Upper lobe of right lung (tissue), 1 donor: ENCODE measurements around the gene LMTK2. TPM values are rescaled to one million over a fixed set of nuclear protein-coding genes. Genes with fewer than 3 reads are reported as not detected.
A peak's percentile ranks its signal among the peaks of the same experiment; 100 is the strongest.

Experiments used
- ATAC-seq: fragments of 200-7000 bp; cut with Tn5 transposase; one replicate; pipeline ENCODE4 v1.9.1; 2020; ENCODE audit warnings: mild to moderate bottlenecking, moderate library complexity
- DNase-seq: peaks from one replicate; pipeline ENCODE4 v3.0.0-alpha.2; 2020
- H3K27ac ChIP-seq: fragments of 200-600 bp; one replicate; pipeline ENCODE4 v1.8.0; 2022
- H3K27me3 ChIP-seq: fragments of 200-600 bp; one replicate; pipeline ENCODE4 v1.8.0; 2022; ENCODE audit warnings: mild to moderate bottlenecking
- H3K36me3 ChIP-seq: fragments of 200-600 bp; one replicate; pipeline ENCODE4 v1.8.0; 2022
- H3K4me1 ChIP-seq: fragments of 200-600 bp; one replicate; pipeline ENCODE4 v1.8.0; 2022
- H3K4me3 ChIP-seq: fragments of 200-600 bp; one replicate; pipeline ENCODE4 v1.8.0; 2022; ENCODE audit warnings: mild to moderate bottlenecking
- H3K9me3 ChIP-seq: fragments of 200-600 bp; one replicate; pipeline ENCODE4 v1.8.0; 2022
- intact Hi-C: fragments of 100-400 bp; cut with DNase I; formaldehyde crosslinking; loops from one replicate; pipeline ENCODE4 v1.11.0; 2022
- total RNA-seq: library from RNA; stranded (reverse); fragmentation: NEBNext Ultra II Directional; extraction: Animal tissue kit (Norgen Biotek cat#: 25700); gene quantifications from one replicate; pipeline ENCODE4 v1.2.1, GENCODE V29; 2021
- TF ChIP-seq, protein P1 (sequence below): fragments of 200-600 bp; IDR thresholded peaks from one replicate; pipeline ENCODE4 v1.8.0; 2022; ENCODE audit warnings: antibody characterized with exemption
- donor health status: DM: no; HTN: yes; CAD: no; lungs with severe emphysema.

LMTK2 gene
- total RNA-seq, 1 donor from 2014 or later, result 40.8 TPM

DNA sequence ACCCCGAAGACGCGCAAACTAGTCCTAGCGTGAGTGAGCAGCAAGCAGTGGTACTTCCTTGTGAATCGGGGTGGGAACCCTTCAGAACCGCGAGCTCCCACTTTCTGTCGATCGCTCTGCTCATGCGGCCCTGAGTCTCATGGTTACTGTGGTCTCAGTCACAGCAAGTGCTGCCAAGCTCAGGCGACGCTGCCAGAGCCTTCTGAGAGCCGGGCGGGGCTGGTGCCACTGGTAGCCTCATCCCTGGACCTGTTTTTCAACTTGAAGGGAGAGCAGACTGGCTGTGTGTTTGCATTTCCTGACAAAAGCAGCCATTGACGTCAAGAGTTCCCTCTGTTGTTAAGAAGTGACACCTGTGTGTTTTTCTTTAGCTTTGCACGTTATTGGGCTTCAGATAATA lies 71.7 kb downstream of the LMTK2 start:
- Histone ChIP-seq H3K36me3 (peaks cover 22% of the 10 kb centered on the region), H3K27me3 (no peaks in the 10 kb centered on the region), H3K27ac (peak overlapping the region; percentile 74), H3K4me1 (peaks cover 16% of the 10 kb centered on the region), H3K4me3 (no peak overlapping the region), H3K9me3 (no peaks in the 10 kb centered on the region)
- DNase-seq (peak; percentile 90), ATAC-seq (peak; percentile 94)
- TF ChIP-seq, protein P1, sequence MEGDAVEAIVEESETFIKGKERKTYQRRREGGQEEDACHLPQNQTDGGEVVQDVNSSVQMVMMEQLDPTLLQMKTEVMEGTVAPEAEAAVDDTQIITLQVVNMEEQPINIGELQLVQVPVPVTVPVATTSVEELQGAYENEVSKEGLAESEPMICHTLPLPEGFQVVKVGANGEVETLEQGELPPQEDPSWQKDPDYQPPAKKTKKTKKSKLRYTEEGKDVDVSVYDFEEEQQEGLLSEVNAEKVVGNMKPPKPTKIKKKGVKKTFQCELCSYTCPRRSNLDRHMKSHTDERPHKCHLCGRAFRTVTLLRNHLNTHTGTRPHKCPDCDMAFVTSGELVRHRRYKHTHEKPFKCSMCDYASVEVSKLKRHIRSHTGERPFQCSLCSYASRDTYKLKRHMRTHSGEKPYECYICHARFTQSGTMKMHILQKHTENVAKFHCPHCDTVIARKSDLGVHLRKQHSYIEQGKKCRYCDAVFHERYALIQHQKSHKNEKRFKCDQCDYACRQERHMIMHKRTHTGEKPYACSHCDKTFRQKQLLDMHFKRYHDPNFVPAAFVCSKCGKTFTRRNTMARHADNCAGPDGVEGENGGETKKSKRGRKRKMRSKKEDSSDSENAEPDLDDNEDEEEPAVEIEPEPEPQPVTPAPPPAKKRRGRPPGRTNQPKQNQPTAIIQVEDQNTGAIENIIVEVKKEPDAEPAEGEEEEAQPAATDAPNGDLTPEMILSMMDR, result no peak
- intact Hi-C loops, result no loop called here

DNA sequence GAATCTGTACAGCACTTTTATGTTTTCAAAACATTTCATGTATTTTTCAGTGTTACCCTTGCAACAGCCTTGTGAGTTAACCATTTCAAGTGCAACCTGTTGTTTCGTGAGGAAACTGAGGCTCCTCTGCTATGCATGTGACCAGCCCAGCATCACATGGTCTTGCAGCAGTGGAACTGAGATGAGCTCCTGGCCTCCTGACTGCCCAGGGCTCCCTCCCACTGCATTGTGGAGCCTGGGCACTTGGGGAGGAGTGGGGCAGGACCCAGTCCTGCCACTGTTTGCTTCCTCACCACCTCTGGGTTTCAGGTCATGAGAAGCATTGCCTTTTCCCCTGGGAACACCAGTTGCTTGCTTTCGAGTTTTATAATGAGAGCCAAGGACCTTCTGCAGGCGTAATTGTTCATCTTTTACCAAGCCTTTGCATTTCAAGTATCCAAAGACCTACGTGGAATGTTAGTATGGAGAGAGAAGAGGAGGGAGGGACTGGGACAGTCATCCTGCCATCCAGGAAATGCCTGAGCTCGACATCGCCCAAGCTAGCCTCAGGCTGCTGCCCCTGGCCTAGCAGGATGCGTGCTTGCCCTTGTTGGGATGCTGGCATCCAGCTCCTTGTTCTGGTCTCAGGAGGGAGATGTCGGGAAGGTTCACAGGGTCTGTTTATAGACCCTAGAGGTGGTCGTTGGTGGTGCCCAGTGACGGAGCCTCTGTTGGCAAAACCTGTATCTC lies 72.3 kb downstream of the LMTK2 start:
- no peak for DNase-seq
- H3K27ac ChIP-seq, result peak overlapping the region; percentile 60
- H3K36me3 ChIP-seq, result peaks cover 17% of the 10 kb centered on the region
- intact Hi-C loops, result no loop called here
- H3K4me1 ChIP-seq, result peaks cover 16% of the 10 kb centered on the region
- peak; percentile 43 for ATAC-seq
- no peaks in the 10 kb centered on the region for H3K27me3 ChIP-seq
- H3K4me3 ChIP-seq, result no peak overlapping the region
- TF ChIP-seq, protein P1, result no peak
- H3K9me3 ChIP-seq, result no peaks in the 10 kb centered on the region

DNA sequence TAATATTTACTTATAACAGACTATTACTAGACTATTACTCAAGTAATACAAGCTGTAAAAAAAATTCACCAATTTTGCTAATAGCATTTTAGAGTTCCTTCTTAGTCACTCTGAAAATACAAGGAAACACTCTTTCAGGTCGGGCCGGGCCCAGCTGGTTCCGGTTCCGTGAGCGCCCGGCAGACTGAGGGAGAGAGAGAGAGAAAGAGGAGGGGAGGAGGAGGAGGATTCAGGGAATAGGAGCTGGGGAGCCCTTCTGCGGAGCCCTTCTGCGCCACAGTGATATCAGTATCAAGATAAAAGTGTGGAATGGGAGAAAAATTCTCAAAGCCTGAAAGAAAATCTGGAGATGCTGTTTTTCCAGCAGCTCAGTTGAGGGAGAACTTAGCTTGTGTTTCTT lies 74.1 kb downstream of the LMTK2 start:
- H3K9me3 ChIP-seq, result no peaks in the 10 kb centered on the region
- TF ChIP-seq, protein P1, result no peak
- peaks cover 16% of the 10 kb centered on the region for H3K4me1 ChIP-seq
- no peak overlapping the region for H3K4me3 ChIP-seq
- no peak overlapping the region for H3K27ac ChIP-seq
- no peaks in the 10 kb centered on the region for H3K27me3 ChIP-seq
- DNase-seq (no peak), ATAC-seq (no peak)
- H3K36me3 ChIP-seq, result peaks cover 5% of the 10 kb centered on the region
- intact Hi-C loops, result no loop called here

DNA sequence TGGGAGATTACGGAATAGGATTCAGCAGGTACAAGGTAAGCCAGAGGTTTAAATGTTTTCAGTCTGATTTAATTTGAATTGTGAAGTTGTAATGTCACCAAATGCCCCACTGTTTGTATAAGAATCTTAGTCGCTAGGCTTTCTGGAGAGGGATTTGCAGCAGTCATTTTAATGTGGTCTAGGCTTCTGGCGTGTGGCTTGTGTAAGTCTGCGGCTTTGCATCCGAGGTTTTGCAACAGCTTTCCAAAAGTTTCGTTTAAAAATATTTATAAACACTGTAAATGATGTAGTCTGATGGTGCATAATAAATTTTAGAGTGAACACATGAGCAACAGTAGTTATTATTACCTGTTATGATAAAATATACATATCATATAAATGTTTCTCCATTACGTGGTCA lies 78.4 kb downstream of the LMTK2 start:
- intact Hi-C loops, result no loop called here
- no peak for ATAC-seq

DNA sequence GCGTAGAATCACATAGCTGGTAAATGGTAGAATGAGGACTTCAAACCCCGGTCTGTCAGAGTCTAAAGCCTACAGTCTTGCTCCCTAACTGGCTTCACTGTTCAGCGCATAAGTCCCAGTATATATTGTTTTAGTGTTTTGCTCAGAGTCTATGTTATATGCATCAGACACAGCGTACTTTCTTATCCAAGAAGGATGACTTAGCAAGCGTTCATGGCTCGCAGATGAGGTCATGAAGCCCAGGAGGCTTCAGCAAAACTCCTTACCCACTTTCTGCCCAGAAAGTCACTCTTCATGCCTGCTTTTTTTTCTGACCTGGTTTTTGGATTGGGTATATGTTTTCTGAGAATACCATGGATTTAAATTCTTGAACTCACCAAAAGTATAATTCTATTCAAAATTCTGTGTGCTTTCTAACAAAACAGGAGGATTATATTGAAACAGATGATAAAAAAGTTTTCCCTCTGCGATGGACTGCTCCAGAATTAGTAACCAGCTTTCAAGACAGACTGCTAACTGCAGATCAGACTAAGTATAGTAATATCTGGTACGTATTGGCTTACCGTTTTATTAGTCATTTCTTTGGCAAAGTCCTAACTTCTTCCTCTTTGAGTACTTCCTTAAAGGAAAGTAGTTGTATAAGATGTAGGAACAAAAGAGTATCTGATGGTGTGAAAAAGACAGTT lies 79.9 kb downstream of the LMTK2 start:
- Histone ChIP-seq H3K27ac (no peak overlapping the region), H3K4me1 (peaks cover 3% of the 10 kb centered on the region), H3K4me3 (no peak overlapping the region), H3K9me3 (no peaks in the 10 kb centered on the region), H3K36me3 (peaks cover 13% of the 10 kb centered on the region), H3K27me3 (no peaks in the 10 kb centered on the region)
- no peak for DNase-seq
- ATAC-seq, result peak; percentile 45
- TF ChIP-seq, protein P1, result no peak
- intact Hi-C loops, result no loop called here

More for the DNA sequence above, 78.4 kb downstream of the LMTK2 start:
- Histone ChIP-seq H3K4me3 (no peak overlapping the region), H3K4me1 (peaks cover 3% of the 10 kb centered on the region), H3K9me3 (no peaks in the 10 kb centered on the region), H3K27me3 (no peaks in the 10 kb centered on the region), H3K27ac (no peak overlapping the region), H3K36me3 (no peaks in the 10 kb centered on the region)
- TF ChIP-seq, protein P1, result no peak
- DNase-seq, result no peak
